ENCODE measurements around the gene CDC73.

- no peak for TF ChIP-seq POLR2A (IDR thresholded peaks at IDR 0.05; ENCODE audit: low read length)
- TF ChIP-seq GATA1 (IDR thresholded peaks at IDR 0.05; ENCODE audit: low read depth, low read length), result no peak
Measured at GRCh38 chr1:193083365-193084088, 38.3 kb upstream of the CDC73 start.

Data from erythroblast (primary cell).